H1 (cell line): ENCODE measurements around the gene GBE1. TPM values are rescaled to one million over a fixed set of nuclear protein-coding genes. Genes with fewer than 3 reads are reported as not detected.

Experiments used
- CTCF ChIA-PET: fragments of 300-600 bp; sonication (Branson Sonifier 250); formaldehyde crosslinking; loops from one replicate; lab custom pipeline; 2021; ENCODE audit not compliant: partially characterized antibody; lab: Charles Lee
- POLR2A ChIA-PET: fragments of 300-600 bp; sonication (Branson Sonifier 250); formaldehyde crosslinking; loops from one replicate; lab custom pipeline; 2021; ENCODE audit warnings: inconsistent platforms; ENCODE audit not compliant: partially characterized antibody; lab: Charles Lee
- DNase-seq, 2 experiments: peaks; one replicate each; pipeline versions ENCODE4 v3.0.0 to v3.0.0-alpha.2; 2010 to 2022; ENCODE audit warnings: low spot score in 2 of 2, low read depth in 1 of 2, mixed read lengths in 1 of 2
- FAIRE-seq: peaks from 2 replicates; lab custom pipeline; 2011; peaks lifted over from hg19 to GRCh38; lab: Jason Lieb, UNC
- H2AFZ ChIP-seq: 2 replicates; pipeline ENCODE4 v1.8.1; 2012; ENCODE audit warnings: low read length, inconsistent platforms
- H2AK5ac ChIP-seq: 2 replicates; pipeline ENCODE4 v1.6.1; 2013; ENCODE audit warnings: low read depth, low read length
- H2BK120ac ChIP-seq: replicated peaks from 2 replicates; pipeline ENCODE3; 2013; ENCODE audit warnings: low read depth, low read length, inconsistent platforms
- H2BK12ac ChIP-seq: 2 replicates; pipeline ENCODE4 v1.6.1; 2013; ENCODE audit warnings: low read depth, low read length
- H2BK15ac ChIP-seq: 2 replicates; pipeline ENCODE4 v1.6.1; 2013; ENCODE audit warnings: low read length
- H2BK20ac ChIP-seq: 2 replicates; pipeline ENCODE4 v1.6.1; 2013; ENCODE audit warnings: low read length
- H2BK5ac ChIP-seq: 2 replicates; pipeline ENCODE4 v1.6.1; 2013; ENCODE audit warnings: low read depth, low read length
- H3K14ac ChIP-seq: 2 replicates; pipeline ENCODE4 v1.6.1; 2013; ENCODE audit warnings: inconsistent platforms; ENCODE audit not compliant: insufficient read length
- H3K18ac ChIP-seq: 2 replicates; pipeline ENCODE4 v1.6.1; 2013; ENCODE audit warnings: low read length; ENCODE audit errors: extremely low read depth
- H3K23ac ChIP-seq: 2 replicates; pipeline ENCODE4 v1.6.1; 2013; ENCODE audit warnings: inconsistent platforms; ENCODE audit not compliant: insufficient read length
- H3K23me2 ChIP-seq: 2 replicates; pipeline ENCODE4 v1.6.1; 2013; ENCODE audit warnings: low read depth, low read length
- H3K27ac ChIP-seq: 2 replicates; pipeline ENCODE4 v1.6.1; 2011; ENCODE audit warnings: low read depth, low read length, inconsistent platforms
- H3K27me3 ChIP-seq, 4 experiments: replicated peaks in 1 of 4; 1 replicate in 1 of 4; 2 replicates in 3 of 4; pipeline versions ENCODE4 v1.6.1 to v1.8.1; 2011 to 2013; ENCODE audit warnings: low read length in 3 of 4, mild to moderate bottlenecking in 3 of 4, inconsistent platforms in 2 of 4, mixed read lengths in 2 of 4, moderate library complexity in 1 of 4; ENCODE audit not compliant: control insufficient read depth in 3 of 4, insufficient read depth in 3 of 4; ENCODE audit errors: extremely low read depth in 1 of 4
- H3K36me3 ChIP-seq, 4 experiments: 2 replicates each; pipeline versions ENCODE4 v1.6.1 to v1.8.1; 2011 to 2013; ENCODE audit warnings: mild to moderate bottlenecking in 4 of 4, low read length in 3 of 4, moderate library complexity in 2 of 4, control low read depth in 1 of 4, inconsistent platforms in 1 of 4; ENCODE audit not compliant: insufficient read depth in 4 of 4, control insufficient read depth in 2 of 4
- H3K4ac ChIP-seq: replicated peaks from 2 replicates; pipeline ENCODE3; 2013; ENCODE audit warnings: low read length, low read depth, mixed read lengths, inconsistent platforms; ENCODE audit not compliant: insufficient read length
- H3K4me1 ChIP-seq, 4 experiments: replicated peaks in 1 of 4; 1 replicate in 1 of 4; 2 replicates in 3 of 4; pipeline versions ENCODE4 v1.6.1 to v1.8.1; 2011 to 2013; ENCODE audit warnings: low read length in 3 of 4, inconsistent platforms in 2 of 4, mixed read lengths in 1 of 4; ENCODE audit not compliant: insufficient read depth in 4 of 4, control insufficient read depth in 3 of 4
- H3K4me2 ChIP-seq, 2 experiments: 2 replicates each; pipeline versions ENCODE4 v1.6.1 to v1.8.1; 2011 to 2013; ENCODE audit warnings: low read depth in 2 of 2, low read length in 2 of 2, control low read depth in 1 of 2, inconsistent platforms in 1 of 2, mild to moderate bottlenecking in 1 of 2; ENCODE audit not compliant: insufficient read depth in 1 of 2
- H3K4me3 ChIP-seq, 4 experiments: fragments of 200-600, 300-600 bp in 1 of 4; sonication (generic), shearing (Covaris generic), sonication (Bioruptor Twin) in 1 of 4; 2 replicates each; pipeline versions ENCODE4 v1.5.1 to v1.8.1; 2011 to 2016; ENCODE audit warnings: low read length in 4 of 4, low read depth in 3 of 4, control low read depth in 2 of 4, inconsistent platforms in 2 of 4, mild to moderate bottlenecking in 2 of 4, mixed read lengths in 1 of 4, moderate library complexity in 1 of 4; ENCODE audit not compliant: insufficient read depth in 2 of 4; ENCODE audit errors: extremely low read depth in 1 of 4
- H3K56ac ChIP-seq: replicated peaks from 2 replicates; pipeline ENCODE3; 2013; ENCODE audit warnings: low read depth, mild to moderate bottlenecking, mixed read lengths, low read length, inconsistent platforms; ENCODE audit not compliant: insufficient read length
- H3K79me1 ChIP-seq: 2 replicates; pipeline ENCODE4 v1.6.1; 2013; ENCODE audit warnings: low read depth, low read length, control low read depth
- H3K79me2 ChIP-seq, 2 experiments: 2 replicates each; pipeline versions ENCODE4 v1.6.1 to v1.8.1; 2012 to 2013; ENCODE audit warnings: low read length in 2 of 2, mild to moderate bottlenecking in 2 of 2, inconsistent platforms in 1 of 2; ENCODE audit not compliant: insufficient read depth in 2 of 2, control insufficient read depth in 1 of 2
- H3K9ac ChIP-seq, 4 experiments: replicated peaks in 1 of 4; 1 replicate in 1 of 4; 2 replicates in 3 of 4; pipeline versions ENCODE4 v1.6.1 to v1.8.1; 2011 to 2013; ENCODE audit warnings: low read depth in 3 of 4, low read length in 3 of 4, control low read depth in 2 of 4, mild to moderate bottlenecking in 2 of 4, moderate library complexity in 2 of 4, inconsistent platforms in 1 of 4; ENCODE audit errors: extremely low read depth in 1 of 4
- H3K9me3 ChIP-seq, 2 experiments: 2 replicates each; pipeline versions ENCODE4 v1.6.1 to v1.8.1; 2012 to 2013; ENCODE audit warnings: mild to moderate bottlenecking in 2 of 2, moderate library complexity in 2 of 2, control low read depth in 1 of 2, inconsistent platforms in 1 of 2, low read depth in 1 of 2, low read length in 1 of 2, mixed read lengths in 1 of 2; ENCODE audit not compliant: insufficient read depth in 2 of 2
- H4K20me1 ChIP-seq, 2 experiments: replicated peaks in 1 of 2; 2 replicates each; pipeline versions ENCODE3 to v1.8.1; 2011 to 2013; ENCODE audit warnings: inconsistent platforms in 2 of 2, low read length in 2 of 2, mild to moderate bottlenecking in 1 of 2; ENCODE audit not compliant: insufficient read depth in 2 of 2, control insufficient read depth in 1 of 2
- H4K5ac ChIP-seq: 2 replicates; pipeline ENCODE4 v1.6.1; 2013; ENCODE audit warnings: low read length, low read depth, mixed read lengths, inconsistent platforms; ENCODE audit not compliant: insufficient read length
- H4K8ac ChIP-seq: 2 replicates; pipeline ENCODE4 v1.8.0; 2013; ENCODE audit warnings: mild to moderate bottlenecking, moderate library complexity, low read length, inconsistent platforms; ENCODE audit not compliant: insufficient read depth; ENCODE audit errors: extremely low read depth
- H4K91ac ChIP-seq: replicated peaks from 2 replicates; pipeline ENCODE3; 2013; ENCODE audit warnings: low read length, mixed read lengths, inconsistent platforms; ENCODE audit not compliant: insufficient read length
- ATF2 ChIP-seq: IDR thresholded peaks from 2 replicates; pipeline ENCODE4 v1.6.1; 2012; ENCODE audit warnings: low read length, inconsistent platforms
- ATF3 ChIP-seq: IDR thresholded peaks from 2 replicates; pipeline ENCODE4 v1.6.1; 2011; ENCODE audit warnings: low read depth, mild to moderate bottlenecking, low read length; ENCODE audit not compliant: insufficient read depth
- CHD2 ChIP-seq: IDR thresholded peaks from 2 replicates; pipeline ENCODE4 v1.6.1; 2012; ENCODE audit warnings: low read length, improper control_type of control experiment
- E2F6 ChIP-seq: IDR thresholded peaks from 2 replicates; pipeline ENCODE4 v1.6.1; 2012; ENCODE audit warnings: inconsistent platforms
- EZH2 ChIP-seq: fragments of 200-600 bp; sonication (generic); IDR thresholded peaks from 2 replicates; pipeline ENCODE4 v1.7.1; 2012; ENCODE audit warnings: low read depth, mild to moderate bottlenecking, moderate library complexity, low read length, inconsistent platforms; ENCODE audit not compliant: severe bottlenecking
- GABPA ChIP-seq: IDR thresholded peaks from 2 replicates; pipeline ENCODE4 v1.6.1; 2011; ENCODE audit warnings: mild to moderate bottlenecking, low read length, moderate library complexity, borderline replicate concordance; ENCODE audit not compliant: insufficient read depth
- KDM4A ChIP-seq: IDR thresholded peaks from one replicate; pipeline ENCODE4 v1.7.1; 2012; ENCODE audit warnings: low read depth, mild to moderate bottlenecking, moderate library complexity, low read length, inconsistent platforms; ENCODE audit not compliant: severe bottlenecking
- MAFK ChIP-seq: IDR thresholded peaks from 2 replicates; pipeline ENCODE4 v1.6.1; 2012; ENCODE audit warnings: low read depth, mild to moderate bottlenecking, improper control_type of control experiment, low read length
- SP4 ChIP-seq: IDR thresholded peaks from 2 replicates; pipeline ENCODE4 v1.6.1; 2012; ENCODE audit warnings: low read length, inconsistent platforms
- TBP ChIP-seq: IDR thresholded peaks from 2 replicates; pipeline ENCODE4 v1.6.1; 2011; ENCODE audit warnings: low read depth, low read length, improper control_type of control experiment
- TCF12 ChIP-seq: IDR thresholded peaks from 2 replicates; pipeline ENCODE4 v1.6.1; 2011; ENCODE audit warnings: low read depth, mild to moderate bottlenecking, low read length
- WGBS, 2 experiments: shearing (Covaris generic) in 1 of 2; methylation state at CpG; one replicate each; pipeline versions ENCODE4 v1.1.6 to v1.1.7; 2013 to 2015; ENCODE audit warnings: low lambda C conversion rate in 2 of 2, mixed read lengths in 2 of 2, inconsistent platforms in 1 of 2, low coverage in 1 of 2, missing lambda C conversion rate in 1 of 2; ENCODE audit not compliant: insufficient replicate concordance in 2 of 2, insufficient coverage in 1 of 2, insufficient read length in 1 of 2; ENCODE audit errors: extremely low coverage in 1 of 2, missing lambda C conversion rate in 1 of 2; 5-methylcytosine and 5-hydroxymethylcytosine counted together
- polyA plus RNA-seq, 7 experiments: library from polyadenylated mRNA; depleted of rRNA in 3 of 7; stranded (reverse) in 5 of 7; unstranded in 2 of 7; fragments of >200 nt in 5 of 7; fragments of 200-250 nt in 2 of 7; gene quantifications; 1 replicate in 5 of 7; 2 replicates in 1 of 7; 4 replicates in 1 of 7; pipeline versions ENCODE4 v1.2.1 to v1.2.3, GENCODE V29; 2011 to 2013; ENCODE audit warnings: missing spikeins in 2 of 7, mixed read lengths in 2 of 7
- total RNA-seq: library from RNA; stranded (reverse); fragmentation: NEBNext Ultra II Directional; extraction: Animal tissue kit (Norgen Biotek cat#: 25700); gene quantifications from 2 replicates; pipeline ENCODE4 v1.2.1, GENCODE V29; 2021

Gene GBE1
- total and polyA plus RNA-seq, 2 of the 8 experiments (the other 6 are each of a cell fraction or from before 2014, with no cell fraction given), result 3.3 to 7.3 TPM

- Histone ChIP-seq H2BK12ac (no peak overlapping the region), H3K14ac (no peak overlapping the region), H2BK120ac (no peak overlapping the region), H2AFZ (no peak overlapping the region), H3K36me3 (no peaks in the 10 kb centered on the region), H2AK5ac (no peak overlapping the region), H4K20me1 (no peaks in the 10 kb centered on the region), H3K56ac (no peak overlapping the region), H3K23ac (no peak overlapping the region), H3K18ac (no peak overlapping the region), H2BK20ac (no peak overlapping the region), H4K8ac (no peak overlapping the region), H3K4me1 (no peaks in the 10 kb centered on the region), H3K79me1 (no peaks in the 10 kb centered on the region), H4K91ac (no peak overlapping the region), H4K5ac (no peak overlapping the region), H3K27me3 (no peaks in the 10 kb centered on the region), H2BK15ac (no peak overlapping the region), H3K9ac (no peak overlapping the region), H3K9me3 (no peaks in the 10 kb centered on the region), H3K4ac (no peak overlapping the region), H2BK5ac (no peak overlapping the region), H3K4me2 (no peak overlapping the region), H3K27ac (no peak overlapping the region), H3K4me3 (no peak overlapping the region), H3K23me2 (no peaks in the 10 kb centered on the region), H3K79me2 (no peaks in the 10 kb centered on the region)
- no peak for FAIRE-seq
- ChIA-PET CTCF (no interaction called here), POLR2A (no interaction called here)
- no peak for DNase-seq
- WGBS, 2 experiments, result 93% methylated on average over 3 of the region's 3 CpGs; no CpG with 5 or more reads in 1 of the 2 experiments
- TF ChIP-seq EZH2 (no peak), CHD2 (no peak), ATF2 (no peak), TCF12 (no peak), E2F6 (no peak), ATF3 (no peak), TBP (no peak), GABPA (no peak), KDM4A (no peak), MAFK (no peak), SP4 (no peak)
These were observed 28.7 kb upstream of the GBE1 start for GRCh38 chr3:81790117-81790516.
